Measurements from ENCODE around the gene GEMIN5.

GRCh38 chr5:154863291-154864080 is 74.5 kb downstream of the GEMIN5 start:
- TF ChIP-seq USF2 (IDR thresholded peaks at IDR 0.05; ENCODE audit: low read length) (no peak), BCL11A (IDR thresholded peaks at IDR 0.05; ENCODE audit: low read depth in 2 of 2, low read length in 2 of 2) (no peak), PHF8 (conservative IDR thresholded peaks at IDR 0.05; ENCODE audit: low read depth, low read length) (no peak), EP300 (IDR thresholded peaks at IDR 0.05; ENCODE audit: borderline replicate concordance in 1 of 2, low read depth in 2 of 2, low read length in 2 of 2) (no peak), CTCF (IDR thresholded peaks at IDR 0.05; ENCODE audit: control extremely low read depth in 1 of 3, insufficient read depth in 1 of 3, low read depth in 1 of 3, low read length in 3 of 3) (no peak), EZH2 (IDR thresholded peaks at IDR 0.05; ENCODE audit: low read depth, low read length, severe bottlenecking) (no peak), POLR2AphosphoS5 (IDR thresholded peaks at IDR 0.05; ENCODE audit: low read depth, low read length) (no peak), GABPA (IDR thresholded peaks at IDR 0.05; ENCODE audit: borderline replicate concordance, insufficient read depth, low read length) (no peak), KDM1A (IDR thresholded peaks at IDR 0.05; ENCODE audit: borderline replicate concordance, low read length) (no peak)

Data from H1 (cell line).